Measurements from ENCODE around the gene TTK. TPM values are rescaled to one million over a fixed set of nuclear protein-coding genes. Genes with fewer than 3 reads are reported as not detected.

Gene TTK
- total RNA-seq, 4 donors from 2014 or later, result 0.83 to 1.6 TPM; not detected in 2

- intact Hi-C loops (cut with DNase I), result loop anchor here (5.0 kb wide), 1 partner anchor 106 kb away; the partner anchor contains the start of gene BCKDHB
- no peak for DNase-seq (ENCODE audit: extremely low spot score)
- Histone ChIP-seq H3K36me3 (no peaks in the 10 kb centered on the region), H3K4me1 (peaks cover 10 to 16% (median 14%) of the 10 kb centered on the region in 4 donors), H3K4me3 (no peak overlapping the region), H3K9me3 (no peaks in the 10 kb centered on the region), H3K27me3 (no peaks in the 10 kb centered on the region), H3K27ac (replicated peaks in 1 of 4) (no peak overlapping the region)
- WGBS, result 63% methylated on average over 1 of the region's 1 CpG
- TF ChIP-seq EP300 (IDR thresholded peaks at IDR 0.05), result no peak
- TF ChIP-seq POLR2A (IDR thresholded peaks at IDR 0.05; ENCODE audit: low read depth), result no peak
- TF ChIP-seq POLR2AphosphoS5 (IDR thresholded peaks at IDR 0.05), result no peak
- no peak for TF ChIP-seq CTCF (IDR thresholded peaks at IDR 0.05)
These were observed 3.1 kb upstream of the TTK start for GRCh38 chr6:80001337-80001736.

GRCh38 chr6:80003826-80004172 is 650 bp upstream of the TTK start:
- H3K27me3 ChIP-seq, result no peaks in the 10 kb centered on the region
- no peak for TF ChIP-seq POLR2AphosphoS5 (IDR thresholded peaks at IDR 0.05)
- TF ChIP-seq EP300 (IDR thresholded peaks at IDR 0.05), result no peak
- no peak for TF ChIP-seq CTCF (IDR thresholded peaks at IDR 0.05)
- TF ChIP-seq POLR2A (IDR thresholded peaks at IDR 0.05; ENCODE audit: low read depth), result no peak
- WGBS, result 5% methylated on average over 11 of the region's 13 CpGs
- H3K4me3 ChIP-seq, result peak overlapping the region; percentile 69 to 80 (median 72)
- no peaks in the 10 kb centered on the region for H3K36me3 ChIP-seq
- peaks cover 10 to 16% (median 14%) of the 10 kb centered on the region in 4 donors for H3K4me1 ChIP-seq
- DNase-seq (ENCODE audit: extremely low spot score), result no peak
- no peaks in the 10 kb centered on the region for H3K9me3 ChIP-seq
- H3K27ac ChIP-seq (replicated peaks in 1 of 4), result peak overlapping the region; percentile 84 to 90 (median 88)
- intact Hi-C loops (cut with DNase I), result loop anchor here (2.0 to 5.0 kb wide), 2 partner anchors 57 to 104 kb away; partner anchors contain the start of genes BCKDHB and ELOVL4

- Histone ChIP-seq H3K4me3 (no peak overlapping the region), H3K4me1 (peaks cover 10 to 16% (median 14%) of the 10 kb centered on the region in 4 donors), H3K27ac (replicated peaks in 1 of 4) (no peak overlapping the region), H3K9me3 (no peaks in the 10 kb centered on the region), H3K27me3 (no peaks in the 10 kb centered on the region), H3K36me3 (no peaks in the 10 kb centered on the region)
- TF ChIP-seq EP300 (IDR thresholded peaks at IDR 0.05), result no peak
- TF ChIP-seq CTCF (IDR thresholded peaks at IDR 0.05), result no peak
- TF ChIP-seq POLR2AphosphoS5 (IDR thresholded peaks at IDR 0.05), result no peak
- TF ChIP-seq POLR2A (IDR thresholded peaks at IDR 0.05; ENCODE audit: low read depth), result no peak
- DNase-seq (ENCODE audit: extremely low spot score), result no peak
- 49% methylated on average over 6 of the region's 6 CpGs for WGBS
- intact Hi-C loops (cut with DNase I), result loop anchor here (2.0 kb wide), 1 partner anchor 59 kb away; the partner anchor contains the start of gene ELOVL4
These were observed 957 bp downstream of the TTK start for GRCh38 chr6:80005406-80005805.

- intact Hi-C loops (cut with DNase I), result no loop called here
- H3K4me1 ChIP-seq, result peaks cover 10 to 16% (median 14%) of the 10 kb centered on the region in 4 donors
- DNase-seq (ENCODE audit: extremely low spot score), result no peak
- H3K4me3 ChIP-seq, result no peak overlapping the region
- H3K27ac ChIP-seq (replicated peaks in 1 of 4), result no peak overlapping the region
- TF ChIP-seq CTCF (IDR thresholded peaks at IDR 0.05) (no peak), EP300 (IDR thresholded peaks at IDR 0.05) (no peak)
- no peaks in the 10 kb centered on the region for H3K36me3 ChIP-seq
- H3K9me3 ChIP-seq, result no peaks in the 10 kb centered on the region
- WGBS, result 82% methylated on average over 1 of the region's 1 CpG
- no peaks in the 10 kb centered on the region for H3K27me3 ChIP-seq
These were observed 2.1 kb downstream of the TTK start for GRCh38 chr6:80006541-80006940.

- Histone ChIP-seq H3K36me3 (no peaks in the 10 kb centered on the region), H3K27ac (replicated peaks in 1 of 4) (no peak overlapping the region), H3K27me3 (no peaks in the 10 kb centered on the region), H3K4me1 (peaks cover 5 to 8% (median 6%) of the 10 kb centered on the region in 4 donors), H3K9me3 (no peaks in the 10 kb centered on the region), H3K4me3 (no peak overlapping the region)
- TF ChIP-seq POLR2AphosphoS5 (IDR thresholded peaks at IDR 0.05) (no peak), CTCF (IDR thresholded peaks at IDR 0.05) (no peak), POLR2A (IDR thresholded peaks at IDR 0.05; ENCODE audit: low read depth) (no peak), EP300 (IDR thresholded peaks at IDR 0.05) (no peak)
- WGBS, result 89% methylated on average over 1 of the region's 1 CpG
- no peak for DNase-seq (ENCODE audit: extremely low spot score)
- intact Hi-C loops (cut with DNase I), result no loop called here
These were observed 5.1 kb downstream of the TTK start for GRCh38 chr6:80009531-80009930.
